HFF-Myc (cell line): ENCODE results near the gene EIPR1.

ENCODE experiments used
- DNase-seq: peaks from one replicate; pipeline ENCODE4 v3.0.0-alpha.2; 2011; ENCODE audit warnings: low read depth; ENCODE audit errors: extremely low read depth
- H3K4me3 ChIP-seq: replicated peaks from 2 replicates; pipeline ENCODE4 v1.5.1; 2011; ENCODE audit warnings: low read depth, mild to moderate bottlenecking, control low read depth, low read length
- TF ChIP-seq, protein P1 (sequence below): IDR thresholded peaks from 2 replicates; pipeline ENCODE4 v1.5.1; 2012; ENCODE audit warnings: mild to moderate bottlenecking, low read depth, low read length, control low read depth; ENCODE audit errors: missing control alignments

Gene EIPR1

DNA sequence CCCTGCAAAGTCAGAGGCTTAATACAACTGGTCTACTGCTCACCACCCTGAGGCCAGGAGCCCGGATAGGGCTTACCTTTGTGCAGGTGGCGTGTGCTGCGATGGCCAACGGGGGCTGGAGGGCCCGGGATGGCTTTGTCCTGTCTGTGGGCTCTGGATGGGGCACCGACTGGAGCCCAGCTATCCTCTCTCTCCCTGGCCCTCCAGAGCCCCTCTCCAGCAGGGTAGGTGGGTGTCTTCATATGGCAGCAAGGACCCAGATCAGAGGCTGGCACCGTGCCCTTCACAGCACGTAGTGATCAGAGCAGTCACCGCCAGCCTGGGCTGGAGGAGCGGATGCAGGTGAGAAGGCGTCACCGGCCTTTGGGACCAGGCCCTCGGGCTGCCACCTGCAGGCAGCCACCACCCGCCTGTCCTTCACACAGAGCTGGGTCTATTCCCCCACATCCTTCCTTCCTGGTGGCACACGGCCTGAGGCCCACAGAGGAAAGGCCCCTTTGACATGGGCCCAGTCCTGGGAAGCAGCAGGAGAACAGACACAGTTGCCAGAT lies 232.1 kb downstream of the EIPR1 start:
- H3K4me3 ChIP-seq = no peak overlapping the region
- TF ChIP-seq, protein P1, sequence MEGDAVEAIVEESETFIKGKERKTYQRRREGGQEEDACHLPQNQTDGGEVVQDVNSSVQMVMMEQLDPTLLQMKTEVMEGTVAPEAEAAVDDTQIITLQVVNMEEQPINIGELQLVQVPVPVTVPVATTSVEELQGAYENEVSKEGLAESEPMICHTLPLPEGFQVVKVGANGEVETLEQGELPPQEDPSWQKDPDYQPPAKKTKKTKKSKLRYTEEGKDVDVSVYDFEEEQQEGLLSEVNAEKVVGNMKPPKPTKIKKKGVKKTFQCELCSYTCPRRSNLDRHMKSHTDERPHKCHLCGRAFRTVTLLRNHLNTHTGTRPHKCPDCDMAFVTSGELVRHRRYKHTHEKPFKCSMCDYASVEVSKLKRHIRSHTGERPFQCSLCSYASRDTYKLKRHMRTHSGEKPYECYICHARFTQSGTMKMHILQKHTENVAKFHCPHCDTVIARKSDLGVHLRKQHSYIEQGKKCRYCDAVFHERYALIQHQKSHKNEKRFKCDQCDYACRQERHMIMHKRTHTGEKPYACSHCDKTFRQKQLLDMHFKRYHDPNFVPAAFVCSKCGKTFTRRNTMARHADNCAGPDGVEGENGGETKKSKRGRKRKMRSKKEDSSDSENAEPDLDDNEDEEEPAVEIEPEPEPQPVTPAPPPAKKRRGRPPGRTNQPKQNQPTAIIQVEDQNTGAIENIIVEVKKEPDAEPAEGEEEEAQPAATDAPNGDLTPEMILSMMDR = no peak
- no peak for DNase-seq

DNA sequence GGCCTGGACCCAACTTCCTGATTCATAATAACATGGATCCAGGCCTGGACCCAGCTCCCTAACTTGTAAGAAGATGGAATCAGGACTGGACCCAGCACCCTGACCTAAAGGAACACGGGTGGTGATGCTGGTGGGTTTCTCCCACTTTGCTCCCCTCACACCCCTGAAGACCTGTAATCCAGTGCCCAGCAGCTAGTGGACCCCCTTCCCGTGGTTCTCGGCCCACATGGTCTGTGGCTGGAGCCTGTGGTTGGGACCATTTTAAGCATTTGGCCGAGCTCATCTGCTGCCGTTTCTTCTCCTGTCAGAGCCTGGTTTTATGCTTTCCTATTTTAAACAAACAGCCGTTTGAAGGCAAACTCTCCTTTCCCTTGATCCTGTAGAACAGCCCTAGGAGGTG lies 232.8 kb downstream of the EIPR1 start:
- H3K4me3 ChIP-seq = no peak overlapping the region
- TF ChIP-seq, protein P1 = no peak
- no peak for DNase-seq

DNA sequence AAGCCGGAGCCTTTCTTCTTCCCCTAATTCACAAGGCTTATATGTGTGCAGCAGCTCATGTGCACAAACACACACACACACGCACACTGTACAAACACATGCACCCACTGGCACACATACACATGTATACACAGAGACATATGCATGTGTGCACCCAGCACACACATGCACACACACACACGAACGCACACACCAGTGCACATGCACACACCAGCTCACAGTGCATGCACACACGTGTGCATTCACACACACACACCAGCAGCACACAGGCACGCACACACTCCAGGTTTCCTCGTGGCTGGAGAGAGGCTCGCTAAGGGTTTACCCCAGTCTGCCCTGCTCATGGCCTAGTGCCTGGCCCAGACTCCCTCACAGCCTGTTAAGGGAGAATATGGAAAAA lies 234.0 kb downstream of the EIPR1 start:
- DNase-seq = no peak
- no peak overlapping the region for H3K4me3 ChIP-seq
- TF ChIP-seq, protein P1 = no peak

DNA sequence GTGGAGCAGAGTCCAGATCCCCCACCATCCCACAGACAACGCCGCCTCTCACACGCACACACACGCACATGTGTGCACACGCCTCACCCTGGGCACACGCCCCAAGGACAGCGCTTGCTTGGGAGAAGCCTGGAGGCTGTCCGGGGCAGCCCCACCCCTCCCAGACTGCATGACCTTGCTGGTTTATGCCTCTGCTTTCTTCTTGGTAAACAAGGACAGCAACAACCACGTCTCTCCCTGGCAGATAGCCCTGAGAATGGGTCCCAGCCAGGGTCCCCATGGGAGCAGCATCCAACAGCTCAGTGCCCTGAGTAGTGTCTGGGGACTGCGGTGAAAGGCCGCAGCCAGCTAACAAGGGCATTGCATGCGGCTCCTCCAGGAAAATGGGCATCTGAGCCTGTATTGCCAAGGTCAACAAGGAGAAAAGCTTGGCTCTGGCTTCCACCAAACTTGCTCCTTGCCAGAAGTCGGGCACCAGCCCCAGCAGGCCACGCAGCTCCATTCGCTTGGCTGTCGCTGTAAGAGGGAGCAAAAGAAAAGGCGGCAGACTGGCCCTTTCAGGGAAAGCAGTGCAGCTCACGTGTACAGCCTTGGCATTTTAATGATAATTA lies 234.6 kb downstream of the EIPR1 start:
- no peak for DNase-seq
- TF ChIP-seq, protein P1 = no peak
- H3K4me3 ChIP-seq = no peak overlapping the region

DNA sequence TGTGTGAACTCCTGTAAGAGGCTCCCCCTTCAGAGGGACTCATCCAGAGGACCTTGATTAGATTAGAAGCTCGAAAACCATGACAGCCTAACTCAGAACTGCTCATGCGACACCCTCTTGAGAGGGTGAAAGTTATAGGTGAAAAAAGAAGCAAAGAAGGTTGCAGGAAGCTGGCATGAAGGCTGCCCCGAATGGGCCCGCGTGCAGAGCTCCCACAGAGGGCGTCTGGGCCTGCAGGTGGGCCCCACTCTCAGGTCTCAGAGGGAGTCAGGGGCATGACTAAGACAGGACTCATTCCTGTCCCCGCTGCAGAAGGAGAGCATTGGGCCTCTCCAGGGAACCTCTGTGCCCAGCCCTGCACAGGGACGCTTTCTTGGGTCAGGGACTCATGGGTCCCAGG lies 235.4 kb downstream of the EIPR1 start:
- DNase-seq = no peak
- no peak overlapping the region for H3K4me3 ChIP-seq
- TF ChIP-seq, protein P1 = no peak

DNA sequence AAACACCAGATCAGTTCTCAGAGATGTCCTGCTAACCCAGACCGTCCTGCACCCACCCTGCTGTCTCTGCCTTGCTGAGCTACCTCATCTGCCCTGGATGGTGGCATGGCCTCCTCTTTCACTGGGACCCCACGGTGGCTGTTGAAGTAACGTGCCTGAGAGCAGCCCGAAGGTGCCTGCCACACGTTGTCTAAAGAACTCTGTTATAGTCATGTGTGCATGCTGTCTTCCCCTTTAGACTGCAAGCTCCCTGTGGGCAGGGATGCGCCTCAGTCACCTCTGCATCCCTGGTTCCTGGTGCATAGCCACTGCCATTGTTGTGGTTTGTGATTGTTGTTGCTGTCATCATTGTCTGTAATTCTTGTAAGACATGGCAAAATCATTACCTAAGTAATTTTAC lies 235.9 kb downstream of the EIPR1 start:
- TF ChIP-seq, protein P1 = no peak
- no peak for DNase-seq
- H3K4me3 ChIP-seq = no peak overlapping the region

DNA sequence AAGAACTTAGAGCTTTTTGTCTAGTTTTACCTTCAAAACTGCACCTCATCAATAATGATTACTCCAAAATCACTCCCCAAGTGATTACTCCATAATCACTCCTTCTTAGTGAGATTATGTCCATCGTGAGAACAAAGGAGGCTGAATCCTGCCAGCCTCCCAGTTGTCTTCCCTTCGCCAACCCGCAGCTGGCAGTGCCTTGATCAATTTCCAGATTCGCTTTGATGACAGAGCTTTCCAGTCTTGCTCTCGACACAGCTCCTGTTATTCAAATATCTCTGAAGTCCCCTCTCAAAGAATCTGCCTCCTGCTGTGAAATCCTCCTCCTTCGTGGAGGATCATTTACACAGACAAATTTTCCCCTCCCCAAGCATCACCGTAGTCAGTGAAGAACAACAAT lies 237.7 kb downstream of the EIPR1 start:
- H3K4me3 ChIP-seq = no peak overlapping the region
- DNase-seq = no peak
- TF ChIP-seq, protein P1 = no peak
